ENCODE measurements around the gene TCF23.
"Not testable (repeated sequence)": the region's sequence is repeated elsewhere in the genome, so short reads cannot be mapped to it uniquely, and the experiment has no call there.

GRCh38 chr2:27119330-27119670 is 29.5 kb upstream of the TCF23 start:
- TF ChIP-seq, protein P1, sequence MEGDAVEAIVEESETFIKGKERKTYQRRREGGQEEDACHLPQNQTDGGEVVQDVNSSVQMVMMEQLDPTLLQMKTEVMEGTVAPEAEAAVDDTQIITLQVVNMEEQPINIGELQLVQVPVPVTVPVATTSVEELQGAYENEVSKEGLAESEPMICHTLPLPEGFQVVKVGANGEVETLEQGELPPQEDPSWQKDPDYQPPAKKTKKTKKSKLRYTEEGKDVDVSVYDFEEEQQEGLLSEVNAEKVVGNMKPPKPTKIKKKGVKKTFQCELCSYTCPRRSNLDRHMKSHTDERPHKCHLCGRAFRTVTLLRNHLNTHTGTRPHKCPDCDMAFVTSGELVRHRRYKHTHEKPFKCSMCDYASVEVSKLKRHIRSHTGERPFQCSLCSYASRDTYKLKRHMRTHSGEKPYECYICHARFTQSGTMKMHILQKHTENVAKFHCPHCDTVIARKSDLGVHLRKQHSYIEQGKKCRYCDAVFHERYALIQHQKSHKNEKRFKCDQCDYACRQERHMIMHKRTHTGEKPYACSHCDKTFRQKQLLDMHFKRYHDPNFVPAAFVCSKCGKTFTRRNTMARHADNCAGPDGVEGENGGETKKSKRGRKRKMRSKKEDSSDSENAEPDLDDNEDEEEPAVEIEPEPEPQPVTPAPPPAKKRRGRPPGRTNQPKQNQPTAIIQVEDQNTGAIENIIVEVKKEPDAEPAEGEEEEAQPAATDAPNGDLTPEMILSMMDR (IDR thresholded peaks at IDR 0.05) = not testable (repeated sequence)
- not testable (repeated sequence) for TF ChIP-seq POLR2A (IDR thresholded peaks at IDR 0.05)

All from thyroid gland (tissue), 4 donors.